HepG2 (cell line): ENCODE measurements around the gene VAT1L. TPM values are rescaled to one million over a fixed set of nuclear protein-coding genes. Genes with fewer than 3 reads are reported as not detected.

Source experiments
- ATAC-seq: fragments of 200-7000 bp; cut with Tn5 transposase; 3 replicates; pipeline ENCODE4 v1.9.1; 2020; ENCODE audit warnings: mild to moderate bottlenecking, moderate library complexity
- BruUV-seq: library from RNA; stranded (reverse); fragments of 400-500 nt; replicated peaks from 2 replicates; lab custom pipeline; 2021; lab: Mats Ljungman, UMichigan
- CTCF ChIA-PET: fragments of 300-600 bp; formaldehyde crosslinking; extraction: SDS; loops from one replicate; lab custom pipeline; 2021; ENCODE audit warnings: low total read pairs, inconsistent platforms, low intra/inter-chr PET ratio; lab: Yijun Ruan, JAX
- POLR2A ChIA-PET: fragments of 350-600 bp; sonication (Branson Sonifier 250); formaldehyde crosslinking; loops from one replicate; lab custom pipeline; 2020; ENCODE audit warnings: antibody characterized with exemption, inconsistent platforms; lab: Yijun Ruan, JAX
- DNase-seq: peaks from one replicate; pipeline ENCODE4 v3.0.0-alpha.2; 2015; ENCODE audit warnings: low spot score
- FAIRE-seq: peaks from 3 replicates; lab custom pipeline; 2011; peaks lifted over from hg19 to GRCh38; lab: Jason Lieb, UNC
- H2AFZ ChIP-seq: one replicate; pipeline ENCODE4 v1.6.1; 2011; ENCODE audit warnings: low read length, inconsistent platforms
- H3K27ac ChIP-seq: fragments of 300-600 bp; 3 replicates; pipeline ENCODE4 v1.8.0; 2011; ENCODE audit warnings: mixed run types, mild to moderate bottlenecking, mixed read lengths, low read length, inconsistent platforms; ENCODE audit not compliant: insufficient read depth; ENCODE audit errors: extremely low read length
- H3K27me3 ChIP-seq, 2 experiments: fragments of 200-600 bp in 1 of 2; 2 replicates in 1 of 2; 3 replicates in 1 of 2; pipeline versions ENCODE4 v1.6.0 to v1.8.0; 2011; ENCODE audit warnings: low read length in 2 of 2, mild to moderate bottlenecking in 2 of 2, moderate library complexity in 2 of 2, inconsistent platforms in 1 of 2; ENCODE audit not compliant: insufficient read depth in 2 of 2, control insufficient read depth in 1 of 2
- H3K36me3 ChIP-seq, 2 experiments: fragments of 200-600 bp in 1 of 2; replicated peaks in 1 of 2; 2 replicates in 1 of 2; 3 replicates in 1 of 2; pipeline versions ENCODE4 v1.5.1 to v1.8.0; 2011; ENCODE audit warnings: low read length in 2 of 2, inconsistent platforms in 1 of 2; ENCODE audit not compliant: insufficient read depth in 2 of 2, control insufficient read depth in 1 of 2
- H3K4me1 ChIP-seq: 2 replicates; pipeline ENCODE4 v1.5.1; 2012; ENCODE audit warnings: low read length, inconsistent platforms; ENCODE audit not compliant: insufficient read depth
- H3K4me2 ChIP-seq: 2 replicates; pipeline ENCODE4 v1.6.0; 2011; ENCODE audit warnings: low read depth, low read length, inconsistent platforms
- H3K4me3 ChIP-seq, 3 experiments: fragments of 200-600 bp in 1 of 3; sonication (generic), shearing (Covaris generic) in 1 of 3; replicated peaks in 1 of 3; 2 replicates each; pipeline ENCODE4 v1.5.1; 2011 to 2016; ENCODE audit warnings: low read length in 3 of 3, inconsistent platforms in 2 of 3, low read depth in 2 of 3, mild to moderate bottlenecking in 2 of 3, control low read depth in 1 of 3, mixed read lengths in 1 of 3; ENCODE audit not compliant: insufficient read depth in 1 of 3
- H3K79me2 ChIP-seq: one replicate; pipeline ENCODE4 v1.6.1; 2011; ENCODE audit warnings: low read length, inconsistent platforms; ENCODE audit not compliant: insufficient read depth
- H3K9ac ChIP-seq: 2 replicates; pipeline ENCODE4 v1.6.0; 2011; ENCODE audit warnings: mild to moderate bottlenecking, low read depth, low read length, inconsistent platforms; ENCODE audit not compliant: insufficient read depth
- H3K9me3 ChIP-seq: 2 replicates; pipeline ENCODE4 v1.5.1; 2012; ENCODE audit warnings: mild to moderate bottlenecking, low read length
- H4K20me1 ChIP-seq: 2 replicates; pipeline ENCODE4 v1.6.0; 2011; ENCODE audit warnings: inconsistent platforms, mild to moderate bottlenecking, low read length, moderate library complexity; ENCODE audit not compliant: insufficient read depth
- CREM ChIP-seq, 2 experiments: sonication (generic) in 1 of 2; formaldehyde crosslinking in 1 of 2; IDR thresholded peaks; 2 replicates each; pipeline versions ENCODE4 v1.4.0 to v1.6.1; 2016 to 2020; ENCODE audit warnings: antibody characterized with exemption in 1 of 2, mild to moderate bottlenecking in 1 of 2, missing genetic modification reagents in 1 of 2
- ETV6 ChIP-seq: sonication (generic); formaldehyde crosslinking; conservative IDR thresholded peaks from 2 replicates; pipeline ENCODE4 v1.4.0; 2020; ENCODE audit warnings: missing genetic modification reagents
- LCORL ChIP-seq, 2 experiments: fragments of 450-650 bp in 1 of 2; sonication (generic) in 1 of 2; formaldehyde crosslinking in 1 of 2; IDR thresholded peaks; 2 replicates each; pipeline versions ENCODE4 v1.5.0 to v1.6.1; 2017 to 2020; ENCODE audit warnings: antibody characterized with exemption in 1 of 2, missing genetic modification reagents in 1 of 2
- ZBTB20 ChIP-seq: sonication (generic); formaldehyde crosslinking; IDR thresholded peaks from 2 replicates; pipeline ENCODE4 v1.8.1; 2023; ENCODE audit warnings: missing genetic modification reagents, low read depth, mild to moderate bottlenecking, borderline replicate concordance
- ZFP36 ChIP-seq: fragments of 150-350 bp; IDR thresholded peaks from 2 replicates; pipeline ENCODE4 v1.6.1; 2018; ENCODE audit warnings: borderline replicate concordance, low read length, low read depth; ENCODE audit not compliant: partially characterized antibody
- ZMYM4 ChIP-seq: sonication (generic); formaldehyde crosslinking; IDR thresholded peaks from 2 replicates; pipeline ENCODE4 v1.8.1; 2023; ENCODE audit warnings: mild to moderate bottlenecking, missing genetic modification reagents
- ZSCAN30 ChIP-seq: sonication (generic); formaldehyde crosslinking; IDR thresholded peaks from 2 replicates; pipeline ENCODE4 v1.5.0; 2020; ENCODE audit warnings: mild to moderate bottlenecking, missing genetic modification reagents
- WGBS: methylation state at CpG from one replicate; pipeline ENCODE4 v1.1.6; 2017; ENCODE audit warnings: low lambda C conversion rate; 5-methylcytosine and 5-hydroxymethylcytosine counted together
- in situ Hi-C: cut with HindIII; loops from 2 replicates; pipeline ENCODE4 v1.10.0; 2017; ENCODE audit warnings: low pct_unique_long_range_greater_than_20kb; ENCODE audit not compliant: extremely low pct_ligation_motif_present
- intact Hi-C: fragments of 100-400 bp; cut with micrococcal nuclease; formaldehyde crosslinking; loops from one replicate; pipeline ENCODE4 v1.10.0; 2022; ENCODE audit not compliant: unreplicated experiment
- polyA plus RNA-seq, 8 experiments: library from polyadenylated mRNA; depleted of rRNA in 3 of 8; stranded (reverse) in 7 of 8; unstranded in 1 of 8; fragments of >200 nt; fragmentation: Illumina TruSeq in 4 of 8; extraction: Trizol in 4 of 8; gene quantifications; 2 replicates each; pipeline versions ENCODE4 v1.2.1 to v1.2.3, GENCODE V29; 2011 to 2016; ENCODE audit warnings: low read depth in 4 of 8, missing spikeins in 1 of 8, mixed read lengths in 1 of 8; ENCODE audit not compliant: insufficient read depth in 1 of 8
- total RNA-seq, 5 experiments: library from RNA; depleted of rRNA; stranded (reverse); fragments of >200 nt; fragmentation: Illumina TruSeq; extraction: Trizol; gene quantifications; 2 replicates each; pipeline ENCODE4 v1.2.3, GENCODE V29; 2016; ENCODE audit warnings: low read depth in 1 of 5
- TF ChIP-seq, protein P1 (sequence below): IDR thresholded peaks from 2 replicates; pipeline ENCODE4 v1.6.1; 2012; ENCODE audit warnings: low read length, improper control_type of control experiment

The VAT1L gene
- total and polyA plus RNA-seq, 2 of the 13 experiments (the other 11 are each of a cell fraction or from before 2014, with no cell fraction given), result not detected

DNA sequence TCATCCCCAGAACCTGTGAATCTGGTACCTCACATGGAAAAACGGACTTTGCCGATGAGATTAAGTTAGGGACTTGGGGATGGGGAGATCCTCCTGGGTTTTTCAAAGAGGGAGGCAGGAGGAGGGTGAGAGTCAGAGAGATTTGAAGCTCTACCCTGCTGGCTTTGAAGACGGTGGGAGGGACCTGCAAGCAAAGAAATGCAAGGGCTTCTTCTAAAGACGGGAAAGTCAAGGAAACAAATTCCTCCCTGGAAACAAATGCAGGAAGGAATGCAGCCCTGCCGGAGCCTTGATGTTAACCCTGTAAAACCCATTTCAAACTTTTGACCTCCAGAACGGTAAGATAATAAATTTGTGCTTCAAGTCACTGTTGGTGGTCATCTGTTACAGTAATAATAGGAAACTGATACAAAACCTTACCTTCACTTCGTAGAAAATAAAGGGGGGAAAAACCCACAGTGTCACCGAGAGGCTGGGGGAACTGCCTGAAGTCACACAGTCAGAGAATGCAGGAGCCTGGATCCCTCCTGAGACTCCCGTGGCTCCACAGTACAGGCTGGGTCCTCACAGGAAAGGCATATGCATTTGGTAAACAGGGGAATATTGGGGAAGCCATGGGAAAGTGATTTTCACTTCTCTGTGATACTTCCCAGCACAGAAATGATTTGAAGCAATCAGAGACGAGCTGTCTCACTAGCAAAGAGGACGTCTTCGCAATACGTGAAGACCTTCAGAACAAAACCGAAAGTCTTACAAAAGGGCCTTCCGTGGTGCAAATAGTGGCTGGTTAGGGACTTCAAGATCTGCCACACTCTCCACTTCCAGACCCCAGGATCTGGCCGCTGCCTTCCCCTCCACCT lies 175.1 kb downstream of the VAT1L start:
- H3K27ac ChIP-seq, result no peak overlapping the region
- CTCF ChIA-PET, result no interaction called here
- WGBS, result 24% methylated on average over 16 of the region's 16 CpGs
- FAIRE-seq (no peak), DNase-seq (no peak), ATAC-seq (no peak)
- intact Hi-C loops (no loop called here), in situ Hi-C loops (loop anchor here (25.0 kb wide), 2 partner anchors 176 to 726 kb away; partner anchors contain the start of gene VAT1L)
- BruUV-seq, result no TSS peak
- H3K79me2 ChIP-seq, result no peaks in the 10 kb centered on the region
- H3K9ac ChIP-seq, result no peak overlapping the region
- no peak overlapping the region for H3K4me3 ChIP-seq
- no peak overlapping the region for H2AFZ ChIP-seq
- peaks cover 2 to 35% of the 10 kb centered on the region in 2 experiments; a peak in 3 of 5 replicates for H3K27me3 ChIP-seq
- TF ChIP-seq ZMYM4, result no peak
- TF ChIP-seq ZSCAN30, result no peak
- TF ChIP-seq LCORL (IDR thresholded peaks at IDR 0.05), result no peak
- no peak for TF ChIP-seq LCORL (CRISPR knock-in tag; IDR thresholded peaks at IDR 0.05)
- POLR2A ChIA-PET, result no interaction called here
- no peak overlapping the region for H3K4me2 ChIP-seq
- no peaks in the 10 kb centered on the region for H3K4me1 ChIP-seq
- H4K20me1 ChIP-seq, result no peaks in the 10 kb centered on the region
- no peaks in the 10 kb centered on the region for H3K9me3 ChIP-seq
- H3K36me3 ChIP-seq, result no peaks in the 10 kb centered on the region

DNA sequence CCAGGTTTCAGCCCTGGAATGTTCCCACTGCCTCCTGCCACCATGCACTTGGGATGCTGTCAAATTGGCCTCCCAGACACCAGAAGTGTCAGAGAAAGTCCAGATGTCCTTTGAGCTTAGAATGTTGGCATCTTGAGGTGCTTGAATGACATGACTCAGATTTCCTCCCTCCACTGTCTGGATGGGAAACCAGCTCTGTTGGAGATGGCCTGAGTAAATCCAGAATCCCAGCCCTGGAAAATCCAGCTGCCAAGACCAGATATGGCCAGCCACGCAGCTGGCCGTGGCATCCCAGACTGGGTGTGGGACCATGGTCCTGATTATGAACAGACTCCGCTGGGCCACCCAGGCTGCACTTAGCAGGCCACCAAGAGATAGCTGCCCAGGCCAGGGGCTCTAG lies 177.0 kb downstream of the VAT1L start:
- ChIA-PET POLR2A (no interaction called here), CTCF (no interaction called here)
- no peak overlapping the region for H3K27ac ChIP-seq
- ATAC-seq, result no peak
- H3K4me2 ChIP-seq, result no peak overlapping the region
- H3K79me2 ChIP-seq, result no peaks in the 10 kb centered on the region
- intact Hi-C loops (no loop called here), in situ Hi-C loops (loop anchor here (25.0 kb wide), 2 partner anchors 178 to 728 kb away; partner anchors contain the start of gene VAT1L)
- no peak overlapping the region for H2AFZ ChIP-seq
- H4K20me1 ChIP-seq, result no peaks in the 10 kb centered on the region
- H3K36me3 ChIP-seq, result no peaks in the 10 kb centered on the region
- H3K4me3 ChIP-seq, result no peak overlapping the region
- no CpG with 5 or more reads among the region's 3 CpGs for WGBS
- peaks cover 2 to 38% of the 10 kb centered on the region in 2 experiments; a peak in 3 of 5 replicates for H3K27me3 ChIP-seq
- H3K4me1 ChIP-seq, result no peaks in the 10 kb centered on the region
- no peak for DNase-seq
- no TSS peak for BruUV-seq
- H3K9me3 ChIP-seq, result no peaks in the 10 kb centered on the region
- FAIRE-seq, result no peak
- no peak overlapping the region for H3K9ac ChIP-seq
- no peak for TF ChIP-seq ZBTB20 (CRISPR knock-in tag)
- TF ChIP-seq CREM (IDR thresholded peaks at IDR 0.05), result no peak
- no peak for TF ChIP-seq CREM (CRISPR knock-in tag; IDR thresholded peaks at IDR 0.05)
- no peak for TF ChIP-seq ETV6 (CRISPR knock-in tag)
- TF ChIP-seq ZFP36, result no peak
- TF ChIP-seq, protein P1, sequence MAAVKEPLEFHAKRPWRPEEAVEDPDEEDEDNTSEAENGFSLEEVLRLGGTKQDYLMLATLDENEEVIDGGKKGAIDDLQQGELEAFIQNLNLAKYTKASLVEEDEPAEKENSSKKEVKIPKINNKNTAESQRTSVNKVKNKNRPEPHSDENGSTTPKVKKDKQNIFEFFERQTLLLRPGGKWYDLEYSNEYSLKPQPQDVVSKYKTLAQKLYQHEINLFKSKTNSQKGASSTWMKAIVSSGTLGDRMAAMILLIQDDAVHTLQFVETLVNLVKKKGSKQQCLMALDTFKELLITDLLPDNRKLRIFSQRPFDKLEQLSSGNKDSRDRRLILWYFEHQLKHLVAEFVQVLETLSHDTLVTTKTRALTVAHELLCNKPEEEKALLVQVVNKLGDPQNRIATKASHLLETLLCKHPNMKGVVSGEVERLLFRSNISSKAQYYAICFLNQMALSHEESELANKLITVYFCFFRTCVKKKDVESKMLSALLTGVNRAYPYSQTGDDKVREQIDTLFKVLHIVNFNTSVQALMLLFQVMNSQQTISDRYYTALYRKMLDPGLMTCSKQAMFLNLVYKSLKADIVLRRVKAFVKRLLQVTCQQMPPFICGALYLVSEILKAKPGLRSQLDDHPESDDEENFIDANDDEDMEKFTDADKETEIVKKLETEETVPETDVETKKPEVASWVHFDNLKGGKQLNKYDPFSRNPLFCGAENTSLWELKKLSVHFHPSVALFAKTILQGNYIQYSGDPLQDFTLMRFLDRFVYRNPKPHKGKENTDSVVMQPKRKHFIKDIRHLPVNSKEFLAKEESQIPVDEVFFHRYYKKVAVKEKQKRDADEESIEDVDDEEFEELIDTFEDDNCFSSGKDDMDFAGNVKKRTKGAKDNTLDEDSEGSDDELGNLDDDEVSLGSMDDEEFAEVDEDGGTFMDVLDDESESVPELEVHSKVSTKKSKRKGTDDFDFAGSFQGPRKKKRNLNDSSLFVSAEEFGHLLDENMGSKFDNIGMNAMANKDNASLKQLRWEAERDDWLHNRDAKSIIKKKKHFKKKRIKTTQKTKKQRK, result no peak
